Measurements from ENCODE around the gene SH3RF1. TPM values are rescaled to one million over a fixed set of nuclear protein-coding genes. Genes with fewer than 3 reads are reported as not detected.

Gene SH3RF1
- total RNA-seq, 1 donor from 2014 or later, result 21.6 TPM

- Mint-ChIP-seq H3K4me1 (ENCODE audit: unreplicated experiment) (peaks cover 29% of the 10 kb centered on the region), H3K27me3 (peaks cover 7% of the 10 kb centered on the region), H3K27ac (no peak overlapping the region), H3K36me3 (no peaks in the 10 kb centered on the region), H3K4me3 (no peak overlapping the region), H3K9me3 (peaks cover 13% of the 10 kb centered on the region)
- DNase-seq (ENCODE audit: extremely low spot score, unreplicated experiment), result no peak
- TF ChIP-seq, protein P1, sequence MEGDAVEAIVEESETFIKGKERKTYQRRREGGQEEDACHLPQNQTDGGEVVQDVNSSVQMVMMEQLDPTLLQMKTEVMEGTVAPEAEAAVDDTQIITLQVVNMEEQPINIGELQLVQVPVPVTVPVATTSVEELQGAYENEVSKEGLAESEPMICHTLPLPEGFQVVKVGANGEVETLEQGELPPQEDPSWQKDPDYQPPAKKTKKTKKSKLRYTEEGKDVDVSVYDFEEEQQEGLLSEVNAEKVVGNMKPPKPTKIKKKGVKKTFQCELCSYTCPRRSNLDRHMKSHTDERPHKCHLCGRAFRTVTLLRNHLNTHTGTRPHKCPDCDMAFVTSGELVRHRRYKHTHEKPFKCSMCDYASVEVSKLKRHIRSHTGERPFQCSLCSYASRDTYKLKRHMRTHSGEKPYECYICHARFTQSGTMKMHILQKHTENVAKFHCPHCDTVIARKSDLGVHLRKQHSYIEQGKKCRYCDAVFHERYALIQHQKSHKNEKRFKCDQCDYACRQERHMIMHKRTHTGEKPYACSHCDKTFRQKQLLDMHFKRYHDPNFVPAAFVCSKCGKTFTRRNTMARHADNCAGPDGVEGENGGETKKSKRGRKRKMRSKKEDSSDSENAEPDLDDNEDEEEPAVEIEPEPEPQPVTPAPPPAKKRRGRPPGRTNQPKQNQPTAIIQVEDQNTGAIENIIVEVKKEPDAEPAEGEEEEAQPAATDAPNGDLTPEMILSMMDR (conservative IDR thresholded peaks at IDR 0.05), result peak; percentile 76
Measured at GRCh38 chr4:169311643-169312365, 41.0 kb upstream of the SH3RF1 start.

- Mint-ChIP-seq H3K27me3 (peaks cover 9% of the 10 kb centered on the region), H3K9me3 (peaks cover 13% of the 10 kb centered on the region), H3K36me3 (no peaks in the 10 kb centered on the region), H3K4me3 (no peak overlapping the region), H3K4me1 (ENCODE audit: unreplicated experiment) (peaks cover 9% of the 10 kb centered on the region), H3K27ac (no peak overlapping the region)
- TF ChIP-seq, protein P1 (conservative IDR thresholded peaks at IDR 0.05), result no peak
- DNase-seq (ENCODE audit: extremely low spot score, unreplicated experiment), result no peak
Measured at GRCh38 chr4:169309326-169309967, 38.7 kb upstream of the SH3RF1 start.

DNA sequence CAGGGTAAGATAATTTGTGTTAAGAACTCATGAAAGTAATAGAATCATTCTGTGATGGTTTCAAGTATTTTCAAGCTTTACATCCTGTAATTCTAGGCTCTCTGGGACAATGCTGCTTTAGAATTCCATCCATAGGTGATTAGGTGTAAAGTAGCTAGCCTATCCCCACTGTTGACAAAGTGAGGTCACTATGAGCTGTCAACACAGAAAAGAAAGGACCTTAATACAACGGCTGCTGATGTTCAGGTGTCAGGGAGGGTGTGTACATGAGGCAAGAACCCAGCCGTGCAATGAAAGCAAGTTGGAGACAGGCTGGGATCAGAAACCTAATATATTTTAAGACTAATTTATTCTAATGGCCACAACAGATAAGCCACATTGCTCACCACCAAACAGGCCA, 36.8 kb upstream of the SH3RF1 start:
- DNase-seq (ENCODE audit: extremely low spot score, unreplicated experiment), result no peak
- TF ChIP-seq, protein P1 (conservative IDR thresholded peaks at IDR 0.05), result no peak
- H3K4me3 Mint-ChIP-seq, result no peak overlapping the region
- peaks cover 6% of the 10 kb centered on the region for H3K4me1 Mint-ChIP-seq (ENCODE audit: unreplicated experiment)
- H3K27me3 Mint-ChIP-seq, result peaks cover 11% of the 10 kb centered on the region
- no peaks in the 10 kb centered on the region for H3K36me3 Mint-ChIP-seq
- peaks cover 10% of the 10 kb centered on the region for H3K9me3 Mint-ChIP-seq
- H3K27ac Mint-ChIP-seq, result no peak overlapping the region

DNA sequence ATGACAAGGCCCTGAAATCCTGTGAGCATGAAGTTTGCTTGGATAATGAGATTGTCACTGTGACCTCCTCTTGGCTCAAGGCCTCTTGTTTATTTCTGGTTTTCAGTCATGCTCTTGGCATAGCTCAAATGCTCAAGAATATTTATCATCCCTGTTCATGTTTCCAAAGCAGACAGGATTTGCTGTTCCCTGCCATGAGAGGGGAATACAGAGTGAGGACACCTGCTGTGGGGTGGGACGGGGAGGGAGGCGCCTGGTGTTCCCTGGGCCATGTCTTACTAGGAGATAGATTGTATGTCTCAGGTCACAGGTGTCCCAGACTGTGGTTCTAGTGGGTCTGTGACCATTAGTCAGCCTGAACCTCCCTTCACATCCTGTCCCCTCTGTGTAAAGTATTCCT, 34.9 kb upstream of the SH3RF1 start:
- DNase-seq (ENCODE audit: extremely low spot score, unreplicated experiment), result no peak
- TF ChIP-seq, protein P1 (conservative IDR thresholded peaks at IDR 0.05), result no peak
- Mint-ChIP-seq H3K27me3 (peaks cover 10% of the 10 kb centered on the region), H3K27ac (no peak overlapping the region), H3K9me3 (peaks cover 9% of the 10 kb centered on the region), H3K36me3 (no peaks in the 10 kb centered on the region), H3K4me1 (ENCODE audit: unreplicated experiment) (no peaks in the 10 kb centered on the region), H3K4me3 (no peak overlapping the region)

- Mint-ChIP-seq H3K27ac (no peak overlapping the region), H3K9me3 (peaks cover 9% of the 10 kb centered on the region), H3K4me3 (no peak overlapping the region), H3K36me3 (no peaks in the 10 kb centered on the region), H3K27me3 (peaks cover 10% of the 10 kb centered on the region), H3K4me1 (ENCODE audit: unreplicated experiment) (no peaks in the 10 kb centered on the region)
- TF ChIP-seq, protein P1 (conservative IDR thresholded peaks at IDR 0.05), result no peak
- DNase-seq (ENCODE audit: extremely low spot score, unreplicated experiment), result no peak
Measured at GRCh38 chr4:169305173-169305572, 34.4 kb upstream of the SH3RF1 start.

Measured in type B pancreatic cell (in vitro differentiated cells).